Keratinocyte (primary cell): Measurements from ENCODE around the gene GADD45GIP1. TPM values are rescaled to one million over a fixed set of nuclear protein-coding genes. Genes with fewer than 3 reads are reported as not detected.
"Not testable (repeated sequence)": the region's sequence is repeated elsewhere in the genome, so short reads cannot be mapped to it uniquely, and the experiment has no call there.

Source experiments
- DNase-seq: peaks from one replicate; pipeline ENCODE4 v3.0.0-alpha.2; 2011; ENCODE audit warnings: low read depth, missing footprints, low spot score
- FAIRE-seq: peaks from 2 replicates; lab custom pipeline; 2011; peaks lifted over from hg19 to GRCh38; lab: Jason Lieb, UNC
- H2AFZ ChIP-seq: 2 replicates; pipeline ENCODE4 v1.6.0; 2012; ENCODE audit warnings: low read length, control low read depth, inconsistent platforms; ENCODE audit not compliant: control insufficient read depth
- H3K27ac ChIP-seq: 2 replicates; pipeline ENCODE4 v1.5.1; 2011; ENCODE audit warnings: low read length; ENCODE audit not compliant: control insufficient read depth, insufficient read depth
- H3K27me3 ChIP-seq: 3 replicates; pipeline ENCODE4 v1.6.0; 2011; ENCODE audit warnings: low read length; ENCODE audit not compliant: control insufficient read depth, insufficient read depth; ENCODE audit errors: extremely low read depth
- H3K36me3 ChIP-seq, 2 experiments: 2 replicates in 1 of 2; 3 replicates in 1 of 2; pipeline ENCODE4 v1.5.1; 2011; ENCODE audit warnings: low read length in 2 of 2, mild to moderate bottlenecking in 1 of 2; ENCODE audit not compliant: control insufficient read depth in 2 of 2, insufficient read depth in 2 of 2; ENCODE audit errors: extremely low read depth in 1 of 2
- H3K4me1 ChIP-seq: 3 replicates; pipeline ENCODE4 v1.5.1; 2011; ENCODE audit warnings: low read length; ENCODE audit not compliant: control insufficient read depth, insufficient read depth; ENCODE audit errors: extremely low read depth
- H3K4me2 ChIP-seq: 3 replicates; pipeline ENCODE4 v1.6.0; 2011; ENCODE audit warnings: low read depth, low read length; ENCODE audit not compliant: control insufficient read depth, insufficient read depth; ENCODE audit errors: extremely low read depth
- H3K4me3 ChIP-seq, 3 experiments: fragments of 200-600 bp in 1 of 3; sonication (generic) in 1 of 3; 2 replicates in 2 of 3; 3 replicates in 1 of 3; pipeline ENCODE4 v1.5.1; 2011 to 2016; ENCODE audit warnings: low read length in 3 of 3, mild to moderate bottlenecking in 3 of 3, control low read depth in 2 of 3, inconsistent platforms in 1 of 3, low read depth in 1 of 3, mixed read lengths in 1 of 3, mixed run types in 1 of 3, moderate library complexity in 1 of 3; ENCODE audit not compliant: control insufficient read depth in 2 of 3, insufficient read depth in 2 of 3; ENCODE audit errors: extremely low read depth in 1 of 3
- H3K79me2 ChIP-seq: 2 replicates; pipeline ENCODE4 v1.6.0; 2012; ENCODE audit warnings: low read length; ENCODE audit not compliant: control insufficient read depth, insufficient read depth
- H3K9ac ChIP-seq: 3 replicates; pipeline ENCODE4 v1.6.0; 2011; ENCODE audit warnings: low read length; ENCODE audit not compliant: control insufficient read depth, insufficient read depth; ENCODE audit errors: extremely low read depth
- H3K9me1 ChIP-seq: 3 replicates; pipeline ENCODE4 v1.6.0; 2011; ENCODE audit warnings: low read length; ENCODE audit not compliant: control insufficient read depth, insufficient read depth; ENCODE audit errors: extremely low read depth
- H3K9me3 ChIP-seq: 2 replicates; pipeline ENCODE4 v1.5.1; 2012; ENCODE audit warnings: low read depth, low read length; ENCODE audit not compliant: control insufficient read depth
- H4K20me1 ChIP-seq: 3 replicates; pipeline ENCODE4 v1.6.0; 2011; ENCODE audit warnings: low read length; ENCODE audit not compliant: control insufficient read depth, insufficient read depth; ENCODE audit errors: extremely low read depth
- EZH2 ChIP-seq: IDR thresholded peaks from one replicate; pipeline ENCODE4 v1.6.1; 2012; ENCODE audit warnings: inconsistent platforms, mild to moderate bottlenecking, low read length, moderate library complexity
- dilution Hi-C: fragments of 300-500 bp; cut with MboI; formaldehyde crosslinking; loops from one replicate; pipeline ENCODE4 v1.7.0; 2020; ENCODE audit warnings: low sequenced_read_pairs; ENCODE audit not compliant: extremely low pct_ligation_motif_present
- polyA plus RNA-seq, 5 experiments: library from polyadenylated mRNA; depleted of rRNA in 3 of 5; stranded (reverse) in 3 of 5; stranded (forward) in 1 of 5; unstranded in 1 of 5; fragments of >200 nt; gene quantifications; 1 replicate in 1 of 5; 2 replicates in 3 of 5; 3 replicates in 1 of 5; pipeline versions ENCODE4 v1.2.1 to v1.2.3, GENCODE V29; 2011 to 2012; ENCODE audit warnings: missing spikeins in 2 of 5, low read depth in 1 of 5, low replicate concordance in 1 of 5
- TF ChIP-seq, protein P1 (sequence below), 3 experiments: IDR thresholded peaks in 1 of 3; conservative IDR thresholded peaks in 1 of 3; optimal IDR thresholded peaks in 1 of 3; 2 replicates in 2 of 3; 3 replicates in 1 of 3; pipeline versions ENCODE3 to v1.5.1; 2011; ENCODE audit warnings: low read length in 3 of 3, mild to moderate bottlenecking in 3 of 3, moderate library complexity in 2 of 3, control low read depth in 1 of 3, inconsistent platforms in 1 of 3; ENCODE audit not compliant: insufficient read depth in 2 of 3; ENCODE audit errors: extremely low read depth in 1 of 3

Gene GADD45GIP1
- polyA plus RNA-seq, 1 donor (not counting 4 experiments of a cell fraction or from before 2014, with no cell fraction given), result 35.5 TPM

DNA sequence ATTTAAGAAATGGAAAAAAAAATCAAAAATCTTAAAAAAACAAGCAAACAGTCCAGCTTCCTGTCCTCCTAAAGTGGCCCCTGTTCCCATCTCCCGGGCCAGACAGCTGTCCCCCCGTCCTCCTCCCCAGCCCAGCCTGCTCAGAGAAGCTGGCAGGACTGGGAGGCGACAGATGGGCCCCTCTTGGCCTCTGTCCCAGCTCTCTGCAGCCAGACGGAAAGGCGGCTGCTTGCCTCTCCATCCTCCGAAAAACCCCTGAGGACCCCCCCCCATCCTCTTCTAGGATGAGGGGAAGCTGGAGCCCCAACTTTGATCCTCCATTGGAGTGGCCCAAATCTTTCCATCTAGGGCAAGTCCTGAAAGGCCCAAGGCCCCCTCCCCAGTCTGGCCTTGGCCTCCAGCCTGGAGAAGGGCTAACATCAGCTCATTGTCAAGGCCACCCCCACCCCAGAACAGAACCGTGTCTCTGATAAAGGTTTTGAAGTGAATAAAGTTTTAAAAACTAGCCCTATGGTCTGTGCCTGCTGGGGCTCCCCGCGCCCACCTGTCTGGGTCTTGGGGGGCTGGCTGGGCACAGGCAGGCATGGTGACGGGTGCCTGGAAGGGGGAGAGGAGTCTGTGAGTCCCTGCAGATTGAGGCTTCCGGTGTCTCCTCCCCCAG, 3.8 kb downstream of the GADD45GIP1 start:
- Histone ChIP-seq H3K27me3 (no peaks in the 10 kb centered on the region), H3K79me2 (peaks cover 46% of the 10 kb centered on the region), H3K9ac (no peak overlapping the region), H2AFZ (no peak overlapping the region), H3K4me1 (peaks cover 26% of the 10 kb centered on the region), H3K36me3 (peaks cover 35 to 42% of the 10 kb centered on the region in 2 experiments), H3K27ac (no peak overlapping the region), H3K4me3 (no peak overlapping the region), H3K4me2 (no peak overlapping the region), H4K20me1 (no peaks in the 10 kb centered on the region), H3K9me3 (no peaks in the 10 kb centered on the region), H3K9me1 (peaks cover 2% of the 10 kb centered on the region)
- no peak for DNase-seq
- dilution Hi-C loops, result no loop called here
- FAIRE-seq, result no peak
- TF ChIP-seq, protein P1, sequence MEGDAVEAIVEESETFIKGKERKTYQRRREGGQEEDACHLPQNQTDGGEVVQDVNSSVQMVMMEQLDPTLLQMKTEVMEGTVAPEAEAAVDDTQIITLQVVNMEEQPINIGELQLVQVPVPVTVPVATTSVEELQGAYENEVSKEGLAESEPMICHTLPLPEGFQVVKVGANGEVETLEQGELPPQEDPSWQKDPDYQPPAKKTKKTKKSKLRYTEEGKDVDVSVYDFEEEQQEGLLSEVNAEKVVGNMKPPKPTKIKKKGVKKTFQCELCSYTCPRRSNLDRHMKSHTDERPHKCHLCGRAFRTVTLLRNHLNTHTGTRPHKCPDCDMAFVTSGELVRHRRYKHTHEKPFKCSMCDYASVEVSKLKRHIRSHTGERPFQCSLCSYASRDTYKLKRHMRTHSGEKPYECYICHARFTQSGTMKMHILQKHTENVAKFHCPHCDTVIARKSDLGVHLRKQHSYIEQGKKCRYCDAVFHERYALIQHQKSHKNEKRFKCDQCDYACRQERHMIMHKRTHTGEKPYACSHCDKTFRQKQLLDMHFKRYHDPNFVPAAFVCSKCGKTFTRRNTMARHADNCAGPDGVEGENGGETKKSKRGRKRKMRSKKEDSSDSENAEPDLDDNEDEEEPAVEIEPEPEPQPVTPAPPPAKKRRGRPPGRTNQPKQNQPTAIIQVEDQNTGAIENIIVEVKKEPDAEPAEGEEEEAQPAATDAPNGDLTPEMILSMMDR (optimal IDR thresholded peaks at IDR 0.05 in 1 of 3, IDR thresholded peaks at IDR 0.05 in 1 of 3, conservative IDR thresholded peaks at IDR 0.05 in 1 of 3; ENCODE audit: extremely low read depth in 1 of 3, insufficient read depth in 2 of 3, low read length in 3 of 3), result no peak
- no peak for TF ChIP-seq EZH2

DNA sequence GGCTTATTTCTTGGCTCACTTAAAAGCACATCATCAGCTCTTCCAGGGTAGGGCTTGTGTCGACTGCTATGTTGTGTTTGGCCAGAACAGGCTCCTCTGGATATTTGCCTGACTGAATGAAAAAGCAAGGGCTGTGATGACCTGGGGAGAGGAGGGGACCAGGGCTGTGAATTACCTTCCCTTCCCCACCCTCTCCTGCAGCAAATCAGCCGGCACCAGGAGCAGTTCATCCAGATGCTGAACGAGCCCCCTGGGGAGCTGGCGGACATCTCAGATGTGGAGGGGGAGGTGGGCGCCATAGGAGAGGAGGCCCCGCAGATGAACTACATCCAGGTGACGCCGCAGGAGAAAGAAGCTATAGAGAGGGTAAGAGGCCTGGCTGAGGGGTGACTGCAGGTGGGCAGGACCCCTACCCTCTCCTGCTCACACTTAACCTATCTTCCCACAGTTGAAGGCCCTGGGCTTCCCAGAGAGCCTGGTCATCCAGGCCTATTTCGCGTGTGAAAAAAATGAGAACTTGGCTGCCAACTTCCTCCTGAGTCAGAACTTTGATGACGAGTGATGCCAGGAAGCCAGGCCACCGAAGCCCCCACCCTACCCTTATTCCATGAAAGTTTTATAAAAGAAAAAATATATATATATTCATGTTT, 4.4 kb downstream of the GADD45GIP1 start:
- no peak overlapping the region for H3K9ac ChIP-seq

DNA sequence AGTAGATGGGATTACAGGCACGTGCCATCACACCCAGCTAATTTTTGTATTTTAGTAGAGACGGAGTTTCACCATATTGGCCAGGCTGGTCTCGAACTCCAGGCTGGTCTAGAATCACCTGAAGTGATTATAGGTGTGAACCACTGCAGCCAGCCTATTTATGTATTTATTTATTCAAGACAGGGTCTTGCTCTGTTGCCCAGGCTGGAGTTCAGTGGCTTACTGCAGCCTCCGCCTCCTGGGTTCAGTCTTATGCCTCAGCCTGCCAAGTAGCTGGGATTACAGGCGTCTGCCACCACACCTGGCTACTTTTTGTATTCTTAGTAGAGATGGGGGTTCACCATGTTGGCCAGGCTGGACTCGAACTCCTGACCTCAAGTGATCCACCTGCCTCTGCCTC, 5.0 kb downstream of the GADD45GIP1 start:
- H3K4me3 ChIP-seq, H3K9me3 ChIP-seq, H4K20me1 ChIP-seq, H3K9ac ChIP-seq, dilution Hi-C loops, H3K9me1 ChIP-seq, H3K27me3 ChIP-seq, H2AFZ ChIP-seq, H3K4me2 ChIP-seq, FAIRE-seq, DNase-seq, H3K27ac ChIP-seq: not testable (repeated sequence)
- H3K4me1 ChIP-seq, result peaks cover 30% of the 10 kb centered on the region
- H3K79me2 ChIP-seq, result peaks cover 55% of the 10 kb centered on the region
- H3K36me3 ChIP-seq, result peaks cover 39 to 50% of the 10 kb centered on the region in 2 experiments

More for the DNA sequence above, 4.4 kb downstream of the GADD45GIP1 start:
- Histone ChIP-seq H3K79me2 (peaks cover 51% of the 10 kb centered on the region), H4K20me1 (no peaks in the 10 kb centered on the region), H3K4me3 (no peak overlapping the region), H2AFZ (no peak overlapping the region), H3K9me1 (peaks cover 2% of the 10 kb centered on the region), H3K27me3 (no peaks in the 10 kb centered on the region), H3K36me3 (peaks cover 39 to 48% of the 10 kb centered on the region in 2 experiments), H3K4me1 (peaks cover 26% of the 10 kb centered on the region), H3K27ac (peak overlapping the region; percentile 26), H3K4me2 (no peak overlapping the region), H3K9me3 (no peaks in the 10 kb centered on the region)
- TF ChIP-seq, protein P1 (optimal IDR thresholded peaks at IDR 0.05 in 1 of 3, IDR thresholded peaks at IDR 0.05 in 1 of 3, conservative IDR thresholded peaks at IDR 0.05 in 1 of 3; ENCODE audit: extremely low read depth in 1 of 3, insufficient read depth in 2 of 3, low read length in 3 of 3), result no peak
- TF ChIP-seq EZH2, result no peak
- no peak for FAIRE-seq
- dilution Hi-C loops, result no loop called here
- DNase-seq, result no peak
